ENCODE data around the gene DGKE. TPM values are rescaled to one million over a fixed set of nuclear protein-coding genes. Genes with fewer than 3 reads are reported as not detected.

The DGKE gene
- total and polyA plus RNA-seq, 2 of the 13 experiments (the other 11 are each of a cell fraction or from before 2014, with no cell fraction given) = 3.2 to 5.3 TPM

DNA sequence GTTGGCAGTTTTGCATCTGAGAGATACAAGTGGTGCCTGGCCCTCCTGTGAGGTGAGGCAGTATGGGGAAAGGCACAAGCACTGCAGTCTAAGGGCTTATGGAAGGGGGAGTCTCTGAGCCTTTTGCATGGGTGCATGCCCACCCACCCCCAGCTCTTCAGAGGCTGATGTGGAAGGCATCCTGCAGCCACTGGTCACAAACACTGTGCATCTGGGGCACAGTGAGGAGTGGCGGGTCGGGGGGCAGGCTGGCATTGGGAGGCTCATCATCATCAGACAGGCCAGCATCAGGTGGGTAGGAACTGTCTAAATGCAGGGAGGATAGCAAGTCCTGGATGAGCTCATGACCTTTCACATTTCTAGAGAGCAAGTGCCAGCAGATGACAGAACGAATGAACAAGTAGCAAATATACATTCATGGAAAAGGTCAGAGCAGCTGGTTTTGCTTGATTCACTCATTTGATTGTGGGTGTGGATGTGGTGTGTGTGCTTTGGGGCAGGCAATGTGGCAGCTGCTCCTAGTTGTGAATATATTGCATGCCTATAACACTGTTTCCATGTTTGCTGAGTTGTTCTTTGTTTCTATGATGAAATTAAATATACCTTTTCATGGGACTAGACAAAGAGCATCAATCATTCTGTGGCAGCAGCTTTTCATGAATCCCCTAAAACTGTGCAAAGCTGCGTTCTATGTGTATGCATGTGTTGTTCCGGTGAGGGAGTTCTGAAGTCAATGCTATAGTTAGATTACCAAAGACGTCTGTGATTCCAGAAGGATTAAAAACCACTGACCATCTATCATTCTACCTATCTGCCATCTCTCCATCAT is 50.7 kb downstream of the DGKE start (continued):
- TF ChIP-seq, protein P1, sequence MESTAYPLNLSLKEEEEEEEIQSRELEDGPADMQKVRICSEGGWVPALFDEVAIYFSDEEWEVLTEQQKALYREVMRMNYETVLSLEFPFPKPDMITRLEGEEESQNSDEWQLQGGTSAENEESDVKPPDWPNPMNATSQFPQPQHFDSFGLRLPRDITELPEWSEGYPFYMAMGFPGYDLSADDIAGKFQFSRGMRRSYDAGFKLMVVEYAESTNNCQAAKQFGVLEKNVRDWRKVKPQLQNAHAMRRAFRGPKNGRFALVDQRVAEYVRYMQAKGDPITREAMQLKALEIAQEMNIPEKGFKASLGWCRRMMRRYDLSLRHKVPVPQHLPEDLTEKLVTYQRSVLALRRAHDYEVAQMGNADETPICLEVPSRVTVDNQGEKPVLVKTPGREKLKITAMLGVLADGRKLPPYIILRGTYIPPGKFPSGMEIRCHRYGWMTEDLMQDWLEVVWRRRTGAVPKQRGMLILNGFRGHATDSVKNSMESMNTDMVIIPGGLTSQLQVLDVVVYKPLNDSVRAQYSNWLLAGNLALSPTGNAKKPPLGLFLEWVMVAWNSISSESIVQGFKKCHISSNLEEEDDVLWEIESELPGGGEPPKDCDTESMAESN (CRISPR knock-in tag; conservative IDR thresholded peaks at IDR 0.05) = no peak
- TF ChIP-seq ZNF83 (CRISPR knock-in tag; IDR thresholded peaks at IDR 0.05; ENCODE audit: borderline replicate concordance) (no peak), ZNF44 (CRISPR knock-in tag; IDR thresholded peaks at IDR 0.05) (no peak), ZNF143 (CRISPR knock-in tag; IDR thresholded peaks at IDR 0.05) (no peak), ZNF354B (CRISPR knock-in tag; IDR thresholded peaks at IDR 0.05) (no peak), MXD4 (CRISPR knock-in tag; IDR thresholded peaks at IDR 0.05) (no peak), ZNF101 (CRISPR knock-in tag; IDR thresholded peaks at IDR 0.05; ENCODE audit: borderline replicate concordance, low read depth) (no peak)
- TF ChIP-seq, protein P2, sequence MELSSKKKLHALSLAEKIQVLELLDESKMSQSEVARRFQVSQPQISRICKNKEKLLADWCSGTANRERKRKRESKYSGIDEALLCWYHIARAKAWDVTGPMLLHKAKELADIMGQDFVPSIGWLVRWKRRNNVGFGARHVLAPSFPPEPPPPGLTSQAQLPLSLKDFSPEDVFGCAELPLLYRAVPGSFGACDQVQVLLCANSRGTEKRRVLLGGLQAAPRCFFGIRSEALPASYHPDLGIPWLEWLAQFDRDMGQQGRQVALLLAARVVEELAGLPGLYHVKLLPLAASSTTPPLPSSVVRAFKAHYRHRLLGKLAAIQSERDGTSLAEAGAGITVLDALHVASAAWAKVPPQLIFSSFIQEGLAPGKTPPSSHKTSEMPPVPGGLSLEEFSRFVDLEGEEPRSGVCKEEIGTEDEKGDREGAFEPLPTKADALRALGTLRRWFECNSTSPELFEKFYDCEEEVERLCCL (CRISPR knock-in tag; IDR thresholded peaks at IDR 0.05; ENCODE audit: borderline replicate concordance) = no peak

DNA sequence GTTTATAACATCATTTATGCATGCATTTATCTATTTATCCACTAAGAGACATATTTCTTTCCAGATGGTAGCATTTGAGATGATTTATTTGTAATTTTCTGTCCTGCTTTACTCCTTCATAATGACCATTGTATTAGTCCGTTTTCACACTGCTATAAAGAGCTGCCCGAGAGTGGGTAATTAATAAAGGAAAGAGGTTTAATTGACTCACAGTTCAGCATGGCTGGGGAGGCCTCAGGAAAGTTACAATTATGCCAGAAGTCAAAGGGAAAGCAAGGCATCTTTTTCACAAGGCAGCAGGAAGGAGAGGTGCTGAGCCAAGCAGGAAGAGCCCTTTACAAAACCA is 51.3 kb downstream of the DGKE start:
- Histone ChIP-seq H3K27me3 (ENCODE audit: control insufficient read depth in 1 of 2, insufficient read depth in 2 of 2, low read length in 2 of 2) (no peaks in the 10 kb centered on the region), H3K9me3 (ENCODE audit: low read length) (peaks cover 12% of the 10 kb centered on the region), H3K4me3 (replicated peaks in 1 of 3; ENCODE audit: insufficient read depth in 1 of 3, low read depth in 2 of 3, low read length in 3 of 3) (no peak overlapping the region), H3K9ac (ENCODE audit: insufficient read depth, low read depth, low read length) (no peak overlapping the region), H3K4me1 (ENCODE audit: insufficient read depth, low read length) (peaks cover 40% of the 10 kb centered on the region), H3K27ac (ENCODE audit: extremely low read length, insufficient read depth, low read length) (no peak overlapping the region), H3K4me2 (ENCODE audit: low read depth, low read length) (no peak overlapping the region), H3K36me3 (replicated peaks in 1 of 2; ENCODE audit: control insufficient read depth in 1 of 2, insufficient read depth in 2 of 2, low read length in 2 of 2) (peaks cover 1 to 2% of the 10 kb centered on the region in 2 experiments; a peak in 4 of 5 replicates), H3K79me2 (ENCODE audit: insufficient read depth, low read length) (no peaks in the 10 kb centered on the region), H4K20me1 (ENCODE audit: insufficient read depth, low read length) (no peaks in the 10 kb centered on the region), H2AFZ (ENCODE audit: low read length) (no peak overlapping the region)
- intact Hi-C loops (cut with micrococcal nuclease; ENCODE audit: unreplicated experiment) = no loop called here
- FAIRE-seq = no peak
- WGBS (ENCODE audit: low lambda C conversion rate) = 96% methylated on average over 2 of the region's 2 CpGs
- POLR2A ChIA-PET = interaction anchor here (0.9 kb wide), 1 partner anchor 29 kb away, joined by 4 read pairs; the partner anchor contains the start of gene TRIM25
- no peak for ATAC-seq
- CTCF ChIA-PET (ENCODE audit: low intra/inter-chr PET ratio, low total read pairs) = no interaction called here
- BruUV-seq (replicated peaks) = no TSS peak
- no peak for DNase-seq (ENCODE audit: low spot score)
- in situ Hi-C loops (cut with HindIII; ENCODE audit: extremely low pct_ligation_motif_present, low pct_unique_long_range_greater_than_20kb) = no loop called here
- TF ChIP-seq TBP (CRISPR knock-in tag; IDR thresholded peaks at IDR 0.05) = no peak
- no peak for TF ChIP-seq ZNF749 (CRISPR knock-in tag; IDR thresholded peaks at IDR 0.05; ENCODE audit: borderline replicate concordance)
- TF ChIP-seq ZNF367 (CRISPR knock-in tag; IDR thresholded peaks at IDR 0.05; ENCODE audit: borderline replicate concordance) = no peak
- TF ChIP-seq ZNF446 (CRISPR knock-in tag; IDR thresholded peaks at IDR 0.05) = no peak
- TF ChIP-seq, protein P3, sequence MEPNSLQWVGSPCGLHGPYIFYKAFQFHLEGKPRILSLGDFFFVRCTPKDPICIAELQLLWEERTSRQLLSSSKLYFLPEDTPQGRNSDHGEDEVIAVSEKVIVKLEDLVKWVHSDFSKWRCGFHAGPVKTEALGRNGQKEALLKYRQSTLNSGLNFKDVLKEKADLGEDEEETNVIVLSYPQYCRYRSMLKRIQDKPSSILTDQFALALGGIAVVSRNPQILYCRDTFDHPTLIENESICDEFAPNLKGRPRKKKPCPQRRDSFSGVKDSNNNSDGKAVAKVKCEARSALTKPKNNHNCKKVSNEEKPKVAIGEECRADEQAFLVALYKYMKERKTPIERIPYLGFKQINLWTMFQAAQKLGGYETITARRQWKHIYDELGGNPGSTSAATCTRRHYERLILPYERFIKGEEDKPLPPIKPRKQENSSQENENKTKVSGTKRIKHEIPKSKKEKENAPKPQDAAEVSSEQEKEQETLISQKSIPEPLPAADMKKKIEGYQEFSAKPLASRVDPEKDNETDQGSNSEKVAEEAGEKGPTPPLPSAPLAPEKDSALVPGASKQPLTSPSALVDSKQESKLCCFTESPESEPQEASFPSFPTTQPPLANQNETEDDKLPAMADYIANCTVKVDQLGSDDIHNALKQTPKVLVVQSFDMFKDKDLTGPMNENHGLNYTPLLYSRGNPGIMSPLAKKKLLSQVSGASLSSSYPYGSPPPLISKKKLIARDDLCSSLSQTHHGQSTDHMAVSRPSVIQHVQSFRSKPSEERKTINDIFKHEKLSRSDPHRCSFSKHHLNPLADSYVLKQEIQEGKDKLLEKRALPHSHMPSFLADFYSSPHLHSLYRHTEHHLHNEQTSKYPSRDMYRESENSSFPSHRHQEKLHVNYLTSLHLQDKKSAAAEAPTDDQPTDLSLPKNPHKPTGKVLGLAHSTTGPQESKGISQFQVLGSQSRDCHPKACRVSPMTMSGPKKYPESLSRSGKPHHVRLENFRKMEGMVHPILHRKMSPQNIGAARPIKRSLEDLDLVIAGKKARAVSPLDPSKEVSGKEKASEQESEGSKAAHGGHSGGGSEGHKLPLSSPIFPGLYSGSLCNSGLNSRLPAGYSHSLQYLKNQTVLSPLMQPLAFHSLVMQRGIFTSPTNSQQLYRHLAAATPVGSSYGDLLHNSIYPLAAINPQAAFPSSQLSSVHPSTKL (CRISPR knock-in tag; IDR thresholded peaks at IDR 0.05) = no peak

Measured in HepG2 (cell line).